GM20431 (cell line): ENCODE results near the gene DIAPH2.

Source experiments
- in situ Hi-C: fragments of 300-500 bp; cut with MseI, MboI; formaldehyde crosslinking; loops from one replicate; pipeline ENCODE4 v1.15.0; 2020; ENCODE audit warnings: low sequenced_read_pairs; ENCODE audit not compliant: unreplicated experiment

Gene DIAPH2

DNA sequence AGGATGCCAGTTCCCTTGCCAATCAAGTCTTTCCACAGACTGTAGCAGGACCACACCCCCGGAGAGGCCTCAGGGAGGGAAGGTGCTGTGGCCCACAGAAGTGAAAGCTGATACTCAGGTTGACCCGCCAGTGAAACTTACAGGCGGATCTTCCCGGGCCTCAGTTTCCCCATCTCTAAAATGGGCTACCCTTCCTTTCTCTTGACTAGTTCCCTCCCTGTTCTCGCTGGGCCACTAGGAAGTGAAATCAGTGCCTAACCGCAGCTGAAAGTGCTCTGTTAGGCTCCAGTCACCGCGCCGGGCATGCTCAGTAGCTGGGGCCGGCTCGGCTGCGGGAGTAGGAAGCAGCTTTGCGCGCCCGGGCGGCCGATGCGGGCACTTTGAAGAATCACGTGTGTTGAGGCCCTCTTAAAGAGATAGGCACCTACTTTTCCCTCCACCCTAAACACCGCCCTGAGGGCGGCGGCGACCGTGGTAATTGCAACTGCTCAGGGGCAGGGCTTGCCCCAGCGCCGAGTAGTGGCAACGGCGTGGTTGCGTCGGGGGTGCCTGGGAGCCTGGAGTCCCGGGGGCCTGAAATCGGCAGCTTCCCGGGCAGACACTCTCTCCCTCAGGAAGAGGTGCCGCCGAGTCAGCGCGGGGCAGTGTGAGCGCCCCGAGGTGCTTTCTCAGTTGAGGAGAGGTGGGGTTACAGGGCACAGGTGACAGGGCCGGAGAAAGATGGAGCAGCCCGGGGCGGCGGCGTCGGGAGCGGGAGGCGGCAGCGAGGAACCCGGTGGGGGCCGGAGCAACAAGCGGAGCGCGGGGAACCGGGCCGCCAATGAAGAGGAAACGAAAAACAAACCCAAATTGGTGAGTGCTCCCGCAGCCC, at the start of gene DIAPH2:
TSS of gene DIAPH2 (plus strand) at position 504 of the 871 bp plus-strand sequence.
- in situ Hi-C loops = no loop called here

DNA sequence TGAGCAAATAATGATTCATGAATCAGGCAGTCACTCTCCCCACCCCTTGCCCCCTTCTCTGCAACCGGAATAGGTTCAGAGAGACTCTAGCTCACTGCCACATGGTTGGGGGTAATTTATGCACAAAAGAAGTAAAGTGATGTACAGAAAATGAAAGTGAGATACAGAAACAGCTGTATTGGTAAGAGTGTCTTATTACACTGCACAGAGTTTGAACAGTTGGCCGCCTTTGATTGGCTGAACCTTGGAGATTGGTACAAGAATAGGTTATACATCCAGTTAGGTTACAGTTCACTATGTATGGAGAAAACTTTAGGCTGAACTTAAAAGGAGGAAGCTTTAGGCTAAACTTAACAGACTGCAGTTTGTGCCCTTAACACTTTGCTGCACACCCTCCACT, 34.6 kb upstream of the DIAPH2 start:
- in situ Hi-C loops = no loop called here

DNA sequence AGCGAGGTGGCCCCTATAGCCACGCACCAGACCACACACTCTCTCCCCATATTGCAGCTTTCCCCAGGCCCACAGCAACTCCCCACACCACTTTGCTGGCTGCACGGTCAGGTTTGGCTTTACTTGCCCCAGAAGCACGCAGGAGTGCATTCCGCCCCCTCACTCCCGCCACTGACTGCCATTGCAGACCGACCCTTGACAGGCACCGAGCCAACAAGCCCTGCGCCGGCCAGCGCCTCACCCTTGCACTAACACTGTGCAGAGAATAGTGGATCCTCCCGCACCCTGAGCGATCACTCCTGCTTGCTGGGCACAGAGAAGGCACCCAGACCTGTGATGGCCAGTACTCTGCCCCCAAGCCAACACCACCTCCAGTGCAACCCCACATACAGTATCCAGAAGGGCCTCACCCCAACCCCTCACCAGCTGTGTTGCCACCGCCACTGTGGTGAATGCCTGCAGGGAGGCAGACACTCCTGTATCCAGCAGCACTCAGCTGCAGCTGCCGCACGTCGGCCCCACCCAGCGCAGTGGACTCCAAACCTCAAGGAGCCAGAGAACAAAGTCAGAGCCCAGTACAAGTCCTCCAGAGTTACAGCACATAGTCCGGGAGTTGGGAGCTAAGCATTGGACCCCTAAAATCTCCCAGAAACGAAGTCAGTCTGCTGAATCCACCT, 28.6 kb upstream of the DIAPH2 start:
- in situ Hi-C loops = no loop called here

DNA sequence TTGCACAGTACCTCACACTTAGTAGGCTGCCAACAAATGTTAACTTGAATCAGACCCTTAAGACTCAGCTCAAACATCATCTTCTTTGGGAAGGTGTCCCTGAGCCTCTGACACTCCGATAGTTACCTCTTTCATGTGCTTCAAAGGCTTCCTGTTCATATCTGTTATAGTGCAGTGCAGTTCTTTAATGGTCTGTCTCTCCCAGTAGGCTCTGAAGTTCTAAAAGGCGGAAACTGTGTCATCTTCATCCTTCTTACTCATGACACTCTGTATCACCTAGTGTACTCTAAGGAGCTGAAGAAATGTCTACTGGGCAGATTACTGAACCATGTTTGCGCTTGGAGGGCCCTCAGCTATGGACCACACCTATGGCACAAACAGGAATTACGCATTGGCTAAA, 2.1 kb upstream of the DIAPH2 start:
- in situ Hi-C loops = no loop called here

- in situ Hi-C loops = no loop called here
Measured at GRCh38 chrX:96683997-96684338, 674 bp upstream of the DIAPH2 start.

DNA sequence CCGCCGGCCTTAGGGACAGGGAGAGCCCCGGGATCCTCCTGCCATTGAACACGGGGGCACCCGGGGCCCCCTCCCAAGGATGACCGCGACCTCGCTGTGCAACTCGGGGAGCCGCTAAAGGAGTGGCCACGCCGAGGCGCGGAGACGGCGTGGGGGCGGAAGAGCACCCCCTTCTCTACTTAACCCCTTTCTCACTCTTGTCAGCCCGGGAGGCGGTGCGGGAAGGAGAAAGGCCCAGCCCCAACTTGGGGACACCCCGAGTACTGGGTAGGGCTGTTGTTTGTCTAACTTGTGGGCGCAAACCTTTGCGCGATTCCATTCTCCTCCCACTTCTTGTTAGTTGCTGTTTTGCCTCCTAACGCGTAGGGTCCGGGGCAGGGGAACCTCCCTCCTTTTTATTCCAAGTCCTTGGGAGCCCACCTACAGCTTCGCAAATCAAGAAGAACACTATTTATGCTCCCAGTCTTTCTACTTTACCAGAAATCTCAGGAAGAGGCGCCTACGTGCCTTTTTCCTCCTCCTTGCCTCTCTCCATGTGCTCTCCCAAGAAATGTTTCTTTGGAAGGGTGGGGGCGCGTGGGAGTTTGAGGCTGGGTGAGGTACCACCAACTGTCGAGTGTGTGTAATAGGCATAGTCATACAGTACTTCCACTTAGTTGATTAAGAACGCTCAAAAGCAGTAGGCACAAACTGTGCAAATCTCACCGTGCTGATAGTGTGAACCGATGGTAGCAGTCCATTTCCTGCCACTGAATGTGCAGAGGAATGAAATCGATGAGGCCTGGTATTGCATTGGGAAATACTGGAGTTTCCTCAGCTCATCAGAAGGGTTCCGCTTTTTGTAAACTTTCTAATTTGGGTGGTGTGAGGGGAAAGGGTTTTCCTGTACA, 813 bp downstream of the DIAPH2 start:
- in situ Hi-C loops = no loop called here

DNA sequence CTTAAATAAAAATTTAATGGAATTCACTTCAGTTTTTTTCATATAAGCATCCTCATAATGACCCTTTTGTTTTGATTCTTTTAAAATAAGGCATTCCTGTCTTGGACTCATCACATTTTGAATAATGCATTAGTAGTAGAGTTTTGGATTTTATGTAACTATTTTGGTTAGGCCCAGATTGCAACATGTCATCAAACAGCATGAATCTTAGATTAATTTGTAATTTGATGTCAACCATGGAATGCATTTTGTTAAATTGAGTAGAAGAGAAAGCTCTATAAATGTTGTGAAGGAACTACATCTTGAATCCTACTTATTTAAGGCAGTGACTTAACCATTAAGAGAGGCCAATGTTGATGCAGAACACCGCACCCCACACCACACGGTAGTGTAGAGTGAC, 3.1 kb downstream of the DIAPH2 start:
- in situ Hi-C loops = no loop called here

- in situ Hi-C loops = no loop called here
Measured at GRCh38 chrX:96688789-96689188, 4.1 kb downstream of the DIAPH2 start.

DNA sequence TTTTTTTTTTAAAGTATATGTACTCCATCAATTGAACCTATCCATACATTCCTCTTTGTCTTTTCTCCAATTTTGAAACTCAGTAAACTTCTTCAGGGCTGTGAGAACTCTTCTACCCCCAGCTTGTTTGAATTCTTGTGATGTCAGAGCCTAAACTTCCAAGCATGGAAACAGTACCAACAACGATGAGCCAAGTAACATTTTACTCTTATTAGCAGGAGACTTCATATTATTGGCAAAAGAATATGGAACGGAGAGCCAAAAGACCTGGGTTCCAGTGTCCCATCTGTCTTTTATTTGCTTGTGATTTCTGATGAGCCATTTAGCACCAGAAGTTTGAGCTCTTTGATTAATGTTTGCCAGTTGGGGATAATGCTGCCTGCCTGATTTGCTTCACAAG, 5.3 kb downstream of the DIAPH2 start:
- in situ Hi-C loops = no loop called here

- in situ Hi-C loops = no loop called here
Measured at GRCh38 chrX:96692454-96692853, 7.8 kb downstream of the DIAPH2 start.

DNA sequence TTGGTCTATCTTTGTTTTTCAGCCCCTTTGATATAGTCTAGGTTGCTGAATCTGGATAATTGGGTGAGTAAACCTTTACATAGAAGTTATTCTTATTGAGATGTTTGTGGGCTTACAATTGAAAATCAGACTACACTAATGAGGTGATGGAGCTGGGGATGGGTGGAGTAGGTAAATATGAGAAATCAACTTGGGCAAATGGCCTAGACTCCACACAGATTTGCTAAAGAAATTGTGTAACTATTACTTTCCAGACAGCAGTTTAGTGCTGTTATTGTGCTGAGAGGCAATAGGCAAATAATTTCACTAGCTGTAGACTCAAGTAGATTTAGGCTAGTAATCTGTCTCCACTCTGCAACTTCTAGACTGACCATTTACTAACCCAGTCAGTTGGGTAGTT, 8.2 kb downstream of the DIAPH2 start:
- in situ Hi-C loops = no loop called here

DNA sequence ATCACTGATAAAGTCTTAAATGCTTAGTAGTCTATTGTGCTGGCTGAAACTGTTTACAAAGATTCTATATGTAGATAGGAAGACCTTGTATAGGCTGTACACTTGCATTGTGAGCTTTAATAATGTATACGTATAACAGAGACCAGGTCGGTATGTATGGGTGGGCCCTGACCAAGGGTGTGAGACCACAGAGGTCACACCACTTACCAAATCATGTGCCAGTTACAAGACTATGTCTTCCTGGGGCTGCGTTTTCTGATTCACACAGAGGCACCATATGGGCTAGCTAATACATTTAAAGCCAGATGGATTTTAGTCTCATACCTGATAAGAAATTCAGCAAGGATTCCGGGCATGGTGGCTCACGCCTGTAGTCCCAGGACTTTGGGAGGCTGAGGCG, 8.8 kb downstream of the DIAPH2 start:
- in situ Hi-C loops = no loop called here

DNA sequence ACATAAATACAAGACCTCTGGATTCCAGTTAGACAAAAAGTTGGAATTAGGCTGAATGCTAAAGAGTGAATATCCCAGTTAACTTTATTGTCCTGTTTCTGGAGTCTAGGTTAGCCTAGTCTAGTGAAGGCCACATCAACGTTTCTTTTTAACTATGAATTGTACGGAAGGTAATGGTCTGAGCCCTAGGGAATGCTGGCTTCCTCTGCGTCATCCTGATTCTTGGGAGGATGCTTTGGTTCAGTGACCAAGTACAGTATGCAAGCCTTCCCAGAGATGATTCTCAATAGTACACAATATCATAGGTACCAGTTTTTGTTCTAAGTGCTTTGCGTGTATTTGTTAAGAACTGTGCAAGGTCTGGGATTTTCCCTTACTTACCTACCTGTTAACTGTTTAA, 11.8 kb downstream of the DIAPH2 start:
- in situ Hi-C loops = no loop called here

DNA sequence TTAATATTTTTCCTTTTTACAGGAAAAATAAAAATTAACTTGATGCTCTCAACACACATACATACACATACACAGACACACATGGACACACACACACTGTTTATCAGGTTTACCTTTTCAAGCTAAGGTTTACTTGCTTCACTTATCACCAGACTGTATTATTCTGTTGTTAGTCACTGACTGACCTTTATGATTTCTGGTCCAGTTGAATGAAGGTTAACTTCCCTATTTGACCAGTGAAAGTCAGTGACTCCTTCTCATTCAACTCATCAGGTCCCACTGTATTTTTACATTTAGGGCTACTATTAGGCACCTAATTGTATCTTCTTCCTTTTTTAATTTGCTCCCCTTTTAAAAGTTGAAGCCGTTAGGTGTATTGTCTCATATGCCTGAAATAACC, 16.0 kb downstream of the DIAPH2 start:
- in situ Hi-C loops = no loop called here

GRCh38 chrX:96703379-96703778, 18.7 kb downstream of the DIAPH2 start:
- in situ Hi-C loops = no loop called here

DNA sequence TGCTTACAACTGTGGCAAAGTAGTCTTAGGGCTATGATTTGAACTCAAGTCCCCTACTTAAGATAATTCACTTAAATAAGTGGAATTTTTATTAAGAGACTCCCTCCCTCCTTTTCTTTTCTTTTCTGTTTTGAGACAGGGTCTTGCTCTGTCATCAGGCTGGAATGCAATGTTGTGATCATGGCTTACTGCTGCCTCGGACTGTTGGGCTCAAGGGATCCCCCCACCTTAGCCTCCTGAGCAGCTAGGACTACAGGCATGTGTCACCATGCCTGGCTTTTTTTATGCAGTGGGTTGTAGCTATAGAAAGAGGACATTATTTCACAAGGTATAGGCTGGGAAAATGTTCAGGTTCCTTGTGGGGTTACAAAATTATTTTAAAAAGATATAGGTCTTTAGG, 19.2 kb downstream of the DIAPH2 start:
- in situ Hi-C loops = no loop called here

- in situ Hi-C loops = no loop called here
Measured at GRCh38 chrX:96704629-96705028, 20.0 kb downstream of the DIAPH2 start.

- in situ Hi-C loops = no loop called here
Measured at GRCh38 chrX:96705905-96706304, 21.3 kb downstream of the DIAPH2 start.

GRCh38 chrX:96707804-96708203, 23.2 kb downstream of the DIAPH2 start:
- in situ Hi-C loops = no loop called here

- in situ Hi-C loops = no loop called here
Measured at GRCh38 chrX:96710031-96710430, 25.4 kb downstream of the DIAPH2 start.

GRCh38 chrX:96713303-96713702, 28.7 kb downstream of the DIAPH2 start:
- in situ Hi-C loops = no loop called here
